ENCODE results near the gene OR2T11. TPM values are rescaled to one million over a fixed set of nuclear protein-coding genes. Genes with fewer than 3 reads are reported as not detected.
"Not testable (repeated sequence)": the region's sequence is repeated elsewhere in the genome, so short reads cannot be mapped to it uniquely, and the experiment has no call there.

The OR2T11 gene
- total RNA-seq, 3 donors from 2014 or later (not counting 1 experiment from before 2014, with no cell fraction given), result not detected

- H3K4me3 ChIP-seq (ENCODE audit: low read length); H3K27me3 ChIP-seq (ENCODE audit: control insufficient read depth, insufficient read depth, low read length); H3K27me3 Mint-ChIP-seq (ENCODE audit: low read depth in 2 of 2); H3K4me1 ChIP-seq (ENCODE audit: control insufficient read depth, insufficient read depth, low read length); H3K9me3 ChIP-seq (ENCODE audit: control insufficient read depth, insufficient read depth, low read length); H3K36me3 ChIP-seq (ENCODE audit: control insufficient read depth, insufficient read depth, low read length); H3K4me3 Mint-ChIP-seq; intact Hi-C loops (cut with micrococcal nuclease); H3K36me3 Mint-ChIP-seq; H3K27ac ChIP-seq (ENCODE audit: low read length); H3K27ac Mint-ChIP-seq; DNase-seq; H3K4me1 Mint-ChIP-seq; H3K9me3 Mint-ChIP-seq; ATAC-seq: not testable (repeated sequence)
- no CpG with 5 or more reads among the region's 1 CpG for WGBS (ENCODE audit: insufficient coverage)
Observed at GRCh38 chr1:248648770-248649536, 14.1 kb upstream of the OR2T11 start.

DNA sequence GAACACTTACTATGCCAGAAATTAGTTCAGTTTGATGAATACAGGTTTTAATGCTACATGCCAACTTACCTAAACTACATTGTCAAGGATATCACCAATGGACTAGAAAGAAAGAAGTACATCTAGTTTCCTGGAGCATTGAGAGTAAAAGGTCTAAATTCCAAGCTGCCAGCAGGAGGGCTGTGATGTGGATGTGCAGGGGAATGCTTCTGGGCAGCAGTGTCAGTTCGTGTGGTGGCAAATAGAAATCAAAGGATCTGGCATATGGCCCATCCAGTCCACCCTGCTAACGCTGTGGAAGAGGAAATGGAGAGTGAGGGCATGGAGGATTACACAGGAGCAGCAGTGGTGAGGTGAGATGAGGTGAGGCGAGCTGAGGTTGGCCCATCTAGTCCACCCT is 10.3 kb upstream of the OR2T11 start, which contains the start of gene OR2T35:
TSS of gene OR2T35 (minus strand) at position 101 of the 400 bp plus-strand sequence. CDS start 6,020 bp downstream, outside the sequence.
- DNase-seq; H3K4me1 ChIP-seq (ENCODE audit: control insufficient read depth, insufficient read depth, low read length); H3K9me3 ChIP-seq (ENCODE audit: control insufficient read depth, insufficient read depth, low read length); H3K9me3 Mint-ChIP-seq; H3K4me1 Mint-ChIP-seq; H3K4me3 ChIP-seq (ENCODE audit: low read length); H3K36me3 Mint-ChIP-seq; H3K4me3 Mint-ChIP-seq; H3K27me3 ChIP-seq (ENCODE audit: control insufficient read depth, insufficient read depth, low read length); H3K27ac Mint-ChIP-seq; H3K27ac ChIP-seq (ENCODE audit: low read length); ATAC-seq; H3K27me3 Mint-ChIP-seq (ENCODE audit: low read depth in 2 of 2); intact Hi-C loops (cut with micrococcal nuclease); H3K36me3 ChIP-seq (ENCODE audit: control insufficient read depth, insufficient read depth, low read length): not testable (repeated sequence)
- WGBS (ENCODE audit: insufficient coverage), result 83% methylated on average over 2 of the region's 3 CpGs

DNA sequence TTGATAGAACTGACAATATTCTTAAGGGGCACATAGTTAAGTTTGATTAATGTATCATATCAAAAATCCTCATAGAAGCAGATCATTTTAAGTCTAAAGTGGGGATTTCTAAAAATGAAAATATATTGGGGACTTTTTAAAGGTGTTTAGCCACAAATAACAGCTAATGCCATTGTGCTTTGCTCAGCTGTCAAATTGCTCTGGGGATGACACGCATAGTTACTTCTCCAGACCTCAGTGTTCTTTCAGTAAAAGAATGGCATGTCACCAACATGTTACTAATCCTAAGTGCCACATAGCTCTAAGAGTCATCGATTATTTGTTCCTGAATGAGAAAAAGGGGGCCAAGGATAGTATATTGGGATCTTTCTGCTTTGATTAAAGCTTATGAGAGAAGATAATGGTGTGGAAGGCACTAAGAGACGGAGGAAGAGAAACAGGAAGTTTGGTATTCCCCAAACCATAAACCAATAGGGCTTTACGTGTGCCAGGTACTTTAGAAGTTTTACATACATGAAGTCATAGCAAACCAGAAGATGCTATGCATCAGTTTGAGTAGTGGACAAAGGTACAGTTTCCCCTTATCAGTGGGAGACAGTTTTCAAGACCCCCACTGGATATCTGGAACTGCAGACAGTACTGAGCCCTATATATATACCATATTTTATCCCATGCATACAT is 8.2 kb upstream of the OR2T11 start:
- H3K4me1 ChIP-seq (ENCODE audit: control insufficient read depth, insufficient read depth, low read length); ATAC-seq; DNase-seq; H3K4me1 Mint-ChIP-seq; H3K9me3 ChIP-seq (ENCODE audit: control insufficient read depth, insufficient read depth, low read length); H3K4me3 Mint-ChIP-seq; H3K27me3 ChIP-seq (ENCODE audit: control insufficient read depth, insufficient read depth, low read length); H3K27ac ChIP-seq (ENCODE audit: low read length); H3K27me3 Mint-ChIP-seq (ENCODE audit: low read depth in 2 of 2); H3K36me3 ChIP-seq (ENCODE audit: control insufficient read depth, insufficient read depth, low read length); H3K27ac Mint-ChIP-seq; intact Hi-C loops (cut with micrococcal nuclease); H3K36me3 Mint-ChIP-seq; H3K4me3 ChIP-seq (ENCODE audit: low read length); H3K9me3 Mint-ChIP-seq: not testable (repeated sequence)
- WGBS (ENCODE audit: insufficient coverage), result no CpG with 5 or more reads among the region's 4 CpGs

DNA sequence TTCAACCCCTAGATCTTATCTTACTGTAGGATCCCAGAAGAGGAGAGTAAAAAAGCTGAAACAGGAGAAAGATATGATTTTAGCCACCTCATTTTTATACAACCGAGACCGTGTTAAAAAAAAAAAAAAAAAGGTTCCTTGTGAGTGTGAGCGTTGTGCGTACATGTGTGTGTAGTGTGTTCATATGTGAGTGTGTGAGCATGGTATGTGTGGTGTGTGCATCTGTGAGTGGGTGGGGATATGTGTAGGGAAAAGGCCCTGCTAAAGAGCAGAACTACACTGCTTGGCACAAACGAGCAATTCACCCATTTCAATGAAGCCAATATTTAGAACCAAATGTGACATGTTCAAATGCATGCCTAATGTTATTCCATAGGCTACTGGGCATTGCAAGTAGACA is 6.7 kb upstream of the OR2T11 start:
- H3K27me3 ChIP-seq (ENCODE audit: control insufficient read depth, insufficient read depth, low read length); H3K4me1 Mint-ChIP-seq; intact Hi-C loops (cut with micrococcal nuclease); DNase-seq; H3K4me1 ChIP-seq (ENCODE audit: control insufficient read depth, insufficient read depth, low read length); H3K4me3 Mint-ChIP-seq; H3K36me3 Mint-ChIP-seq; H3K9me3 ChIP-seq (ENCODE audit: control insufficient read depth, insufficient read depth, low read length); H3K4me3 ChIP-seq (ENCODE audit: low read length); ATAC-seq; H3K27ac Mint-ChIP-seq; H3K9me3 Mint-ChIP-seq; H3K27ac ChIP-seq (ENCODE audit: low read length); H3K27me3 Mint-ChIP-seq (ENCODE audit: low read depth in 2 of 2); H3K36me3 ChIP-seq (ENCODE audit: control insufficient read depth, insufficient read depth, low read length): not testable (repeated sequence)
- WGBS (ENCODE audit: insufficient coverage), result no CpG with 5 or more reads among the region's 5 CpGs

GRCh38 chr1:248640906-248641305 is 6.0 kb upstream of the OR2T11 start:
- intact Hi-C loops (cut with micrococcal nuclease); H3K9me3 Mint-ChIP-seq; DNase-seq: not testable (repeated sequence)

DNA sequence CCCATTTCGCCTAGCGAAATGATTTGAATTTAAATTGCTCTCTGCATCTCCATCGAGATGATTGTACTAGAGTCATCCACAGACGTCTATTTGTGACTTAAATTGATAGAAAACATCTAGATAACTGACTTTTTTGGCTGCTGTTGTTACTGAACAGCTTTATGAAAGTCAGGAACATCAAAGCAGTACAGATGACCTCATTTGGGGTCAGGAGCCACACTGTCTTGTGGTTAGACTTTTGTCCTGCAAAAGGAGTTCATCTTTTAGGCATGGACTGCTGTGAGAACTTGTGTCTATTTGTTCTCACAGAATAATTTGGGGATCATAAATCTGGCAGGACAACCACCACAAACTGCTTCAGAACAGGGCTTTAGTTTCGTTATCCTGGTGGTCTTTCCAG is 4.8 kb upstream of the OR2T11 start:
- intact Hi-C loops (cut with micrococcal nuclease); H3K4me3 Mint-ChIP-seq; H3K36me3 ChIP-seq (ENCODE audit: control insufficient read depth, insufficient read depth, low read length); H3K27ac Mint-ChIP-seq; H3K27me3 ChIP-seq (ENCODE audit: control insufficient read depth, insufficient read depth, low read length); H3K27ac ChIP-seq (ENCODE audit: low read length); H3K4me1 ChIP-seq (ENCODE audit: control insufficient read depth, insufficient read depth, low read length); H3K9me3 Mint-ChIP-seq; DNase-seq; H3K4me3 ChIP-seq (ENCODE audit: low read length); H3K9me3 ChIP-seq (ENCODE audit: control insufficient read depth, insufficient read depth, low read length); H3K36me3 Mint-ChIP-seq; ATAC-seq; H3K4me1 Mint-ChIP-seq; H3K27me3 Mint-ChIP-seq (ENCODE audit: low read depth in 2 of 2): not testable (repeated sequence)
- WGBS (ENCODE audit: insufficient coverage), result no CpG with 5 or more reads among the region's 5 CpGs

More at GRCh38 chr1:248640906-248641305, 6.0 kb upstream of the OR2T11 start:
- not testable (repeated sequence) for H3K27me3 Mint-ChIP-seq (ENCODE audit: low read depth in 2 of 2); H3K4me1 Mint-ChIP-seq; H3K27ac ChIP-seq (ENCODE audit: low read length); H3K36me3 ChIP-seq (ENCODE audit: control insufficient read depth, insufficient read depth, low read length); H3K27ac Mint-ChIP-seq; ATAC-seq; H3K9me3 ChIP-seq (ENCODE audit: control insufficient read depth, insufficient read depth, low read length); H3K27me3 ChIP-seq (ENCODE audit: control insufficient read depth, insufficient read depth, low read length); H3K4me1 ChIP-seq (ENCODE audit: control insufficient read depth, insufficient read depth, low read length); H3K36me3 Mint-ChIP-seq; H3K4me3 Mint-ChIP-seq; H3K4me3 ChIP-seq (ENCODE audit: low read length)
- no CpG with 5 or more reads among the region's 3 CpGs for WGBS (ENCODE audit: insufficient coverage)

GRCh38 chr1:248636612-248637011 is 1.7 kb upstream of the OR2T11 start:
- H3K27ac Mint-ChIP-seq; H3K4me1 ChIP-seq (ENCODE audit: control insufficient read depth, insufficient read depth, low read length); H3K4me3 Mint-ChIP-seq; H3K9me3 ChIP-seq (ENCODE audit: control insufficient read depth, insufficient read depth, low read length); H3K27me3 Mint-ChIP-seq (ENCODE audit: low read depth in 2 of 2); H3K4me1 Mint-ChIP-seq; H3K36me3 Mint-ChIP-seq; H3K9me3 Mint-ChIP-seq; ATAC-seq; H3K36me3 ChIP-seq (ENCODE audit: control insufficient read depth, insufficient read depth, low read length); intact Hi-C loops (cut with micrococcal nuclease); DNase-seq; H3K27me3 ChIP-seq (ENCODE audit: control insufficient read depth, insufficient read depth, low read length); H3K27ac ChIP-seq (ENCODE audit: low read length); H3K4me3 ChIP-seq (ENCODE audit: low read length): not testable (repeated sequence)
- no CpG with 5 or more reads among the region's 5 CpGs for WGBS (ENCODE audit: insufficient coverage)

Data from natural killer cell (primary cell).